SK-N-SH (cell line): Measurements from ENCODE around the gene PAFAH1B2. TPM values are rescaled to one million over a fixed set of nuclear protein-coding genes. Genes with fewer than 3 reads are reported as not detected.

ENCODE experiments used
- CTCF ChIA-PET: fragments of 300-600, 350-600 bp; formaldehyde crosslinking; extraction: SDS; loops from one replicate; lab custom pipeline; 2021; lab: Yijun Ruan, JAX
- POLR2A ChIA-PET: fragments of 350-600 bp; sonication (Branson Sonifier 250); formaldehyde crosslinking; extraction: SDS; loops from one replicate; lab custom pipeline; 2020; ENCODE audit warnings: antibody characterized with exemption, inconsistent platforms; lab: Yijun Ruan, JAX
- DNase-seq: peaks from one replicate; pipeline ENCODE4 v3.0.0; 2012
- H2AFZ ChIP-seq: fragments of 200-600 bp; sonication (generic); 2 replicates; pipeline ENCODE4 v1.8.1; 2016; ENCODE audit warnings: antibody characterized with exemption, mild to moderate bottlenecking, low read depth
- H3F3A ChIP-seq: fragments of 200-600 bp; sonication (generic); replicated peaks from 2 replicates; pipeline ENCODE3; 2016; ENCODE audit warnings: antibody characterized with exemption, mild to moderate bottlenecking; ENCODE audit not compliant: insufficient read depth
- H3K27ac ChIP-seq, 2 experiments: fragments of 200-500 bp in 1 of 2; fragments of 200-600 bp in 1 of 2; sonication (Bioruptor generic) in 1 of 2; sonication (generic), shearing (Covaris generic) in 1 of 2; 2 replicates each; pipeline versions ENCODE4 v1.5.1 to v1.6.1; 2014 to 2016; ENCODE audit warnings: low read depth in 2 of 2, inconsistent platforms in 1 of 2, low read length in 1 of 2, mild to moderate bottlenecking in 1 of 2, mixed read lengths in 1 of 2
- H3K27me3 ChIP-seq: fragments of 200-600 bp; sonication (generic), shearing (Covaris generic); 2 replicates; pipeline ENCODE4 v1.6.1; 2016; ENCODE audit warnings: mixed run types; ENCODE audit not compliant: insufficient read depth
- H3K36me3 ChIP-seq, 2 experiments: fragments of 200-500 bp in 1 of 2; fragments of 200-600 bp in 1 of 2; sonication (Bioruptor generic) in 1 of 2; sonication (generic) in 1 of 2; replicated peaks in 1 of 2; 2 replicates each; pipeline versions ENCODE3 to v1.5.1; 2014 to 2016; ENCODE audit warnings: low read length in 1 of 2, mild to moderate bottlenecking in 1 of 2; ENCODE audit not compliant: insufficient read depth in 2 of 2, control insufficient read depth in 1 of 2
- H3K4me1 ChIP-seq, 2 experiments: fragments of 200-500 bp in 1 of 2; fragments of 200-600 bp in 1 of 2; sonication (Bioruptor generic) in 1 of 2; sonication (generic), shearing (Covaris generic) in 1 of 2; 2 replicates each; pipeline versions ENCODE4 v1.5.1 to v1.6.1; 2014 to 2016; ENCODE audit warnings: low read depth in 1 of 2, low read length in 1 of 2, mixed run types in 1 of 2; ENCODE audit not compliant: insufficient read depth in 2 of 2, control insufficient read depth in 1 of 2
- H3K4me2 ChIP-seq: fragments of 200-600 bp; sonication (generic), shearing (Covaris generic); 2 replicates; pipeline ENCODE4 v1.6.1; 2017; ENCODE audit warnings: mixed run types
- H3K4me3 ChIP-seq, 2 experiments: fragments of 200-500 bp in 1 of 2; fragments of 200-600 bp in 1 of 2; sonication (Bioruptor generic) in 1 of 2; sonication (generic), shearing (Covaris generic) in 1 of 2; 2 replicates each; pipeline versions ENCODE4 v1.5.1 to v1.8.1; 2014 to 2016; ENCODE audit warnings: low read depth in 2 of 2, inconsistent platforms in 1 of 2, low read length in 1 of 2, mild to moderate bottlenecking in 1 of 2, mixed read lengths in 1 of 2, moderate library complexity in 1 of 2
- H3K79me2 ChIP-seq: fragments of 200-600 bp; sonication (generic); 2 replicates; pipeline ENCODE4 v1.8.1; 2017; ENCODE audit warnings: mild to moderate bottlenecking; ENCODE audit not compliant: insufficient read depth
- H3K9ac ChIP-seq: fragments of 200-600 bp; sonication (generic); 2 replicates; pipeline ENCODE4 v1.6.1; 2017; ENCODE audit warnings: mixed run types
- H3K9me2 ChIP-seq: fragments of 200-600 bp; sonication (generic); 2 replicates; pipeline ENCODE4 v1.6.1; 2017; ENCODE audit warnings: mixed run types
- H3K9me3 ChIP-seq: fragments of 200-600 bp; sonication (generic); 2 replicates; pipeline ENCODE4 v1.6.1; 2017; ENCODE audit warnings: mixed run types, mild to moderate bottlenecking, moderate library complexity
- H4K20me1 ChIP-seq: fragments of 200-600 bp; sonication (generic); 2 replicates; pipeline ENCODE4 v1.6.1; 2017; ENCODE audit warnings: mild to moderate bottlenecking, mixed run types; ENCODE audit not compliant: insufficient read depth
- ELF1 ChIP-seq: IDR thresholded peaks from 2 replicates; pipeline ENCODE4 v1.4.0; 2012
- EP300 ChIP-seq, 2 experiments: IDR thresholded peaks; 2 replicates each; pipeline versions ENCODE4 v1.4.0 to v1.6.1; 2012; ENCODE audit warnings: borderline replicate concordance in 1 of 2, low read depth in 1 of 2, low read length in 1 of 2
- EZH2phosphoT487 ChIP-seq: fragments of 200-600 bp; sonication (generic); IDR thresholded peaks from 2 replicates; pipeline ENCODE4 v1.6.1; 2017; ENCODE audit warnings: low read depth, mixed run types, mild to moderate bottlenecking, antibody characterized with exemption, moderate library complexity, borderline replicate concordance
- POLR2AphosphoS5 ChIP-seq: IDR thresholded peaks from 2 replicates; pipeline ENCODE4 v1.6.1; 2012; ENCODE audit warnings: low read depth, low read length
- RCOR1 ChIP-seq: fragments of 150-350 bp; IDR thresholded peaks from 2 replicates; pipeline ENCODE4 v1.6.1; 2017; ENCODE audit warnings: antibody characterized with exemption, low read length
- RXRA ChIP-seq: IDR thresholded peaks from 2 replicates; pipeline ENCODE4 v1.4.0; 2012; ENCODE audit warnings: low read depth, mild to moderate bottlenecking, borderline replicate concordance
- YY1 ChIP-seq: IDR thresholded peaks from 2 replicates; pipeline ENCODE4 v1.4.0; 2012; ENCODE audit warnings: low read depth, mild to moderate bottlenecking
- WGBS: methylation state at CpG from one replicate; pipeline ENCODE4 v1.1.6; 2017; ENCODE audit warnings: low lambda C conversion rate; 5-methylcytosine and 5-hydroxymethylcytosine counted together
- polyA plus RNA-seq, 3 experiments: library from polyadenylated mRNA; depleted of rRNA; stranded (reverse); fragments of >200 nt; gene quantifications; 2 replicates each; pipeline ENCODE4 v1.2.3, GENCODE V29; 2012
- TF ChIP-seq, protein P1 (sequence below): fragments of 150-350 bp; IDR thresholded peaks from 2 replicates; pipeline ENCODE4 v1.6.1; 2017; ENCODE audit warnings: antibody characterized with exemption, low read length, low read depth, borderline replicate concordance
- TF ChIP-seq, protein P2 (sequence below): IDR thresholded peaks from 2 replicates; pipeline ENCODE4 v1.4.0; 2012; ENCODE audit warnings: low read depth, borderline replicate concordance
- TF ChIP-seq, protein P3 (sequence below): fragments of 200-600 bp; sonication (generic); IDR thresholded peaks from 2 replicates; pipeline ENCODE4 v1.6.1; 2017; ENCODE audit warnings: antibody characterized with exemption, mild to moderate bottlenecking, moderate library complexity
- TF ChIP-seq, protein P4 (sequence below): fragments of 150-350 bp; IDR thresholded peaks from 2 replicates; pipeline ENCODE4 v1.6.1; 2016; ENCODE audit warnings: mild to moderate bottlenecking, low read depth, low read length
- TF ChIP-seq, protein P5 (sequence below): IDR thresholded peaks from 2 replicates; pipeline ENCODE4 v1.4.0; 2012; ENCODE audit warnings: low read depth, borderline replicate concordance

The PAFAH1B2 gene
- polyA plus RNA-seq, 1 of the 3 experiments (the other 2 are of a cell fraction), result 19.6 TPM

DNA sequence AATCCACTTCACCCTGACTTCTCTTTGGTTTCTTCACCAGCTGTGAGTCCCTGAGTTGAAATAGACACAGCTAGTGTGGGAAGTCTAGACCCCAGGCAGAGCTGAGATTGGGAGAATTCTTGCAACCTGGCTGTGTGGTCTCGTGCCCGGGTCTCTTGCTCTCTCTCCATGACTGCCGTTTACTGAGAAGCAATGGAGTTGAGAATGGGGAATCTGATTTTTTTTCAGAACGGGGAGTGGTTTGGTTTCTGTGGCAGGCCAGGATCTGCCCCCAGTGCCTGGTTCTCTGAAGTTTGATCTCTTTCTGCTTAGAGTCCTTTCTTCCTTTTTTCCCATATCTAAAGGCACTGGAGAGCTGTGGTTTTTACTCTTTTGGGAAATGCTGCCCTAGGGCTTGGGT is 35.9 kb downstream of the PAFAH1B2 start:
- peak overlapping the region; percentile 99 for H3K4me2 ChIP-seq
- H4K20me1 ChIP-seq, result no peaks in the 10 kb centered on the region
- peaks cover 10 to 20% of the 10 kb centered on the region in 2 experiments; a peak in 2 of 4 replicates for H3K4me1 ChIP-seq
- peaks cover 16% of the 10 kb centered on the region for H3F3A ChIP-seq
- POLR2A ChIA-PET, result interaction anchor here (1.4 kb wide), 1 partner anchor 17 kb away, joined by 3 read pairs; no protein-coding TSS in a partner anchor
- peak overlapping the region; percentile 76 to 77; a peak in 3 of 4 replicates for H3K4me3 ChIP-seq
- CTCF ChIA-PET, result interaction anchor here (1.0 to 6.4 kb wide), 9 partner anchors 14 to 389 kb away, joined by 3 to 54 read pairs (median 6); partner anchors contain the start of genes APOA5, PCSK7 and RNF214
- H2AFZ ChIP-seq, result peak overlapping the region; percentile 56; the same call in 1 of the 2 replicates
- no peaks in the 10 kb centered on the region for H3K9me3 ChIP-seq
- peak overlapping the region in 1 of 2 experiments; percentile 42; a peak in 1 of 4 replicates for H3K27ac ChIP-seq
- TF ChIP-seq, protein P1, sequence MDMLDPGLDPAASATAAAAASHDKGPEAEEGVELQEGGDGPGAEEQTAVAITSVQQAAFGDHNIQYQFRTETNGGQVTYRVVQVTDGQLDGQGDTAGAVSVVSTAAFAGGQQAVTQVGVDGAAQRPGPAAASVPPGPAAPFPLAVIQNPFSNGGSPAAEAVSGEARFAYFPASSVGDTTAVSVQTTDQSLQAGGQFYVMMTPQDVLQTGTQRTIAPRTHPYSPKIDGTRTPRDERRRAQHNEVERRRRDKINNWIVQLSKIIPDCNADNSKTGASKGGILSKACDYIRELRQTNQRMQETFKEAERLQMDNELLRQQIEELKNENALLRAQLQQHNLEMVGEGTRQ, result no peak
- no peak for TF ChIP-seq EZH2phosphoT487
- TF ChIP-seq, protein P2, sequence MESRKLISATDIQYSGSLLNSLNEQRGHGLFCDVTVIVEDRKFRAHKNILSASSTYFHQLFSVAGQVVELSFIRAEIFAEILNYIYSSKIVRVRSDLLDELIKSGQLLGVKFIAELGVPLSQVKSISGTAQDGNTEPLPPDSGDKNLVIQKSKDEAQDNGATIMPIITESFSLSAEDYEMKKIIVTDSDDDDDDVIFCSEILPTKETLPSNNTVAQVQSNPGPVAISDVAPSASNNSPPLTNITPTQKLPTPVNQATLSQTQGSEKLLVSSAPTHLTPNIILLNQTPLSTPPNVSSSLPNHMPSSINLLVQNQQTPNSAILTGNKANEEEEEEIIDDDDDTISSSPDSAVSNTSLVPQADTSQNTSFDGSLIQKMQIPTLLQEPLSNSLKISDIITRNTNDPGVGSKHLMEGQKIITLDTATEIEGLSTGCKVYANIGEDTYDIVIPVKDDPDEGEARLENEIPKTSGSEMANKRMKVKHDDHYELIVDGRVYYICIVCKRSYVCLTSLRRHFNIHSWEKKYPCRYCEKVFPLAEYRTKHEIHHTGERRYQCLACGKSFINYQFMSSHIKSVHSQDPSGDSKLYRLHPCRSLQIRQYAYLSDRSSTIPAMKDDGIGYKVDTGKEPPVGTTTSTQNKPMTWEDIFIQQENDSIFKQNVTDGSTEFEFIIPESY, result no peak
- TF ChIP-seq, protein P3, sequence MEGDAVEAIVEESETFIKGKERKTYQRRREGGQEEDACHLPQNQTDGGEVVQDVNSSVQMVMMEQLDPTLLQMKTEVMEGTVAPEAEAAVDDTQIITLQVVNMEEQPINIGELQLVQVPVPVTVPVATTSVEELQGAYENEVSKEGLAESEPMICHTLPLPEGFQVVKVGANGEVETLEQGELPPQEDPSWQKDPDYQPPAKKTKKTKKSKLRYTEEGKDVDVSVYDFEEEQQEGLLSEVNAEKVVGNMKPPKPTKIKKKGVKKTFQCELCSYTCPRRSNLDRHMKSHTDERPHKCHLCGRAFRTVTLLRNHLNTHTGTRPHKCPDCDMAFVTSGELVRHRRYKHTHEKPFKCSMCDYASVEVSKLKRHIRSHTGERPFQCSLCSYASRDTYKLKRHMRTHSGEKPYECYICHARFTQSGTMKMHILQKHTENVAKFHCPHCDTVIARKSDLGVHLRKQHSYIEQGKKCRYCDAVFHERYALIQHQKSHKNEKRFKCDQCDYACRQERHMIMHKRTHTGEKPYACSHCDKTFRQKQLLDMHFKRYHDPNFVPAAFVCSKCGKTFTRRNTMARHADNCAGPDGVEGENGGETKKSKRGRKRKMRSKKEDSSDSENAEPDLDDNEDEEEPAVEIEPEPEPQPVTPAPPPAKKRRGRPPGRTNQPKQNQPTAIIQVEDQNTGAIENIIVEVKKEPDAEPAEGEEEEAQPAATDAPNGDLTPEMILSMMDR, result no peak
- no peak for TF ChIP-seq POLR2AphosphoS5
- no peak for TF ChIP-seq YY1
- TF ChIP-seq EP300 (IDR thresholded peaks at IDR 0.05; ENCODE audit: borderline replicate concordance in 1 of 2, low read depth in 1 of 2, low read length in 1 of 2), result no peak
- no peak for TF ChIP-seq RCOR1
- TF ChIP-seq, protein P4, sequence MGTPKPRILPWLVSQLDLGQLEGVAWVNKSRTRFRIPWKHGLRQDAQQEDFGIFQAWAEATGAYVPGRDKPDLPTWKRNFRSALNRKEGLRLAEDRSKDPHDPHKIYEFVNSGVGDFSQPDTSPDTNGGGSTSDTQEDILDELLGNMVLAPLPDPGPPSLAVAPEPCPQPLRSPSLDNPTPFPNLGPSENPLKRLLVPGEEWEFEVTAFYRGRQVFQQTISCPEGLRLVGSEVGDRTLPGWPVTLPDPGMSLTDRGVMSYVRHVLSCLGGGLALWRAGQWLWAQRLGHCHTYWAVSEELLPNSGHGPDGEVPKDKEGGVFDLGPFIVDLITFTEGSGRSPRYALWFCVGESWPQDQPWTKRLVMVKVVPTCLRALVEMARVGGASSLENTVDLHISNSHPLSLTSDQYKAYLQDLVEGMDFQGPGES, result no peak
- TF ChIP-seq, protein P5, sequence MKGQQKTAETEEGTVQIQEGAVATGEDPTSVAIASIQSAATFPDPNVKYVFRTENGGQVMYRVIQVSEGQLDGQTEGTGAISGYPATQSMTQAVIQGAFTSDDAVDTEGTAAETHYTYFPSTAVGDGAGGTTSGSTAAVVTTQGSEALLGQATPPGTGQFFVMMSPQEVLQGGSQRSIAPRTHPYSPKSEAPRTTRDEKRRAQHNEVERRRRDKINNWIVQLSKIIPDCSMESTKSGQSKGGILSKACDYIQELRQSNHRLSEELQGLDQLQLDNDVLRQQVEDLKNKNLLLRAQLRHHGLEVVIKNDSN, result no peak
- TF ChIP-seq ELF1, result no peak
- no peak for TF ChIP-seq RXRA
- DNase-seq, result peak; percentile 15
- H3K9ac ChIP-seq, result no peak overlapping the region; the same call in 1 of the 2 replicates
- WGBS, result 85% methylated on average over 4 of the region's 4 CpGs
- H3K36me3 ChIP-seq, result peaks cover 8 to 14% of the 10 kb centered on the region in 2 experiments
- H3K9me2 ChIP-seq, result no peaks in the 10 kb centered on the region
- H3K79me2 ChIP-seq, result peaks cover 11% of the 10 kb centered on the region; the same call in 1 of the 2 replicates
- no peaks in the 10 kb centered on the region for H3K27me3 ChIP-seq
